Right renal pelvis (tissue), 4 donors: ENCODE results near the gene SENP7. TPM values are rescaled to one million over a fixed set of nuclear protein-coding genes. Genes with fewer than 3 reads are reported as not detected.
A peak's percentile ranks its signal among the peaks of the same experiment; 100 is the strongest.
"Not testable (repeated sequence)": the region's sequence is repeated elsewhere in the genome, so short reads cannot be mapped to it uniquely, and the experiment has no call there.

Source experiments
- DNase-seq, 4 donors: peaks; one replicate each; pipeline ENCODE4 v3.0.0-alpha.2; 2013; ENCODE audit warnings: low read depth in 4 of 4, low spot score in 3 of 4, missing footprints in 1 of 4
- polyA plus RNA-seq, 4 donors: library from polyadenylated mRNA; unstranded; fragments of 120-200 nt; gene quantifications; one replicate each; pipeline ENCODE4 v1.2.1, GENCODE V29; 2013; ENCODE audit not compliant: insufficient read length in 4 of 4

SENP7 gene
- polyA plus RNA-seq, 4 donors, result 59.6 to 85.8 (median 80.2) TPM

- no peak for DNase-seq
Observed at GRCh38 chr3:101333883-101334282, 179.1 kb downstream of the SENP7 start.

- no peak for DNase-seq
Observed at GRCh38 chr3:101329016-101329673, 183.9 kb downstream of the SENP7 start.

- DNase-seq, result no peak
Observed at GRCh38 chr3:101325393-101326134, 187.4 kb downstream of the SENP7 start.

- DNase-seq, result no peak
Observed at GRCh38 chr3:101320475-101320874, 192.5 kb downstream of the SENP7 start, which contains the start of gene IMPG2. Gene IMPG2 (minus strand): TSS chr3:101320575. CDS start chr3:101320372, 203 bp downstream.

GRCh38 chr3:101319531-101319930 lies 193.5 kb downstream of the SENP7 start:
- DNase-seq, result no peak

- DNase-seq, result no peak
Observed at GRCh38 chr3:101312545-101312944, 200.5 kb downstream of the SENP7 start.

GRCh38 chr3:101311676-101312075 lies 201.3 kb downstream of the SENP7 start:
- DNase-seq, result no peak

- no peak for DNase-seq
Observed at GRCh38 chr3:101310978-101311375, 202.0 kb downstream of the SENP7 start.

GRCh38 chr3:101308147-101308772 lies 204.8 kb downstream of the SENP7 start:
- not testable (repeated sequence) for DNase-seq

- DNase-seq, result no peak
Observed at GRCh38 chr3:101303836-101304235, 209.2 kb downstream of the SENP7 start.

GRCh38 chr3:101303089-101303731 lies 209.8 kb downstream of the SENP7 start:
- no peak for DNase-seq

GRCh38 chr3:101300073-101300472 lies 212.9 kb downstream of the SENP7 start:
- no peak for DNase-seq

- no peak for DNase-seq
Observed at GRCh38 chr3:101292027-101292426, 221.0 kb downstream of the SENP7 start.

GRCh38 chr3:101288294-101288693 lies 224.7 kb downstream of the SENP7 start:
- no peak for DNase-seq

GRCh38 chr3:101284757-101285156 lies 228.3 kb downstream of the SENP7 start:
- no peak for DNase-seq

GRCh38 chr3:101281521-101282030 lies 231.4 kb downstream of the SENP7 start:
- DNase-seq, result peak in 1 of 4 donors; percentile 13

- DNase-seq, result no peak
Observed at GRCh38 chr3:101279765-101280385, 233.1 kb downstream of the SENP7 start.

- DNase-seq, result no peak
Observed at GRCh38 chr3:101279162-101279561, 233.8 kb downstream of the SENP7 start.

- no peak for DNase-seq
Observed at GRCh38 chr3:101278727-101279126, 234.3 kb downstream of the SENP7 start.
